ENCODE results near the gene FOXS1.

The FOXS1 gene

GRCh38 chr20:31845300-31845863, at the start of gene FOXS1:
Gene FOXS1, minus strand, starts transcription at chr20:31845604. Its CDS starts 62 bp downstream, at chr20:31845542.
- H3K4me3 ChIP-seq (replicated peaks; ENCODE audit: low read depth, low read length) = no peak within 1 kb of the TSS
- TF ChIP-seq CTCF (IDR thresholded peaks at IDR 0.05; ENCODE audit: low read length, missing control alignments) = no peak
- DNase-seq (ENCODE audit: low read depth) = peak; percentile 42

GRCh38 chr20:31890646-31891045, 45.2 kb upstream of the FOXS1 start:
- H3K4me3 ChIP-seq (replicated peaks; ENCODE audit: low read depth, low read length) = no peak overlapping the region
- no peak for DNase-seq (ENCODE audit: low read depth)
- TF ChIP-seq CTCF (IDR thresholded peaks at IDR 0.05; ENCODE audit: low read length, missing control alignments) = no peak

- no peak for TF ChIP-seq CTCF (IDR thresholded peaks at IDR 0.05; ENCODE audit: low read length, missing control alignments)
- H3K4me3 ChIP-seq (replicated peaks; ENCODE audit: low read depth, low read length) = no peak overlapping the region
- no peak for DNase-seq (ENCODE audit: low read depth)
Measured at GRCh38 chr20:31883829-31884228, 38.4 kb upstream of the FOXS1 start.

GRCh38 chr20:31881945-31882344, 36.5 kb upstream of the FOXS1 start:
- H3K4me3 ChIP-seq (replicated peaks; ENCODE audit: low read depth, low read length) = no peak overlapping the region
- no peak for TF ChIP-seq CTCF (IDR thresholded peaks at IDR 0.05; ENCODE audit: low read length, missing control alignments)
- no peak for DNase-seq (ENCODE audit: low read depth)

GRCh38 chr20:31879143-31879987, 34.0 kb upstream of the FOXS1 start:
- DNase-seq (ENCODE audit: low read depth) = peak; percentile 96
- no peak for TF ChIP-seq CTCF (IDR thresholded peaks at IDR 0.05; ENCODE audit: low read length, missing control alignments)
- H3K4me3 ChIP-seq (replicated peaks; ENCODE audit: low read depth, low read length) = peak overlapping the region; percentile 73

GRCh38 chr20:31877684-31878083, 32.3 kb upstream of the FOXS1 start:
- no peak overlapping the region for H3K4me3 ChIP-seq (replicated peaks; ENCODE audit: low read depth, low read length)
- no peak for TF ChIP-seq CTCF (IDR thresholded peaks at IDR 0.05; ENCODE audit: low read length, missing control alignments)

More at GRCh38 chr20:31877684-31878083, 32.3 kb upstream of the FOXS1 start:
- DNase-seq (ENCODE audit: low read depth) = no peak

Measured in fibroblast of pulmonary artery (primary cell).